Glomerular endothelial cell (primary cell): ENCODE results near the gene MLXIP. TPM values are rescaled to one million over a fixed set of nuclear protein-coding genes. Genes with fewer than 3 reads are reported as not detected.
"Not testable (repeated sequence)": the region's sequence is repeated elsewhere in the genome, so short reads cannot be mapped to it uniquely, and the experiment has no call there.

Experiments used
- DNase-seq: peaks from one replicate; pipeline ENCODE4 v3.0.0-alpha.2; 2011; ENCODE audit warnings: low read depth, low spot score; ENCODE audit errors: extremely low read depth
- total RNA-seq: library from RNA; depleted of rRNA; stranded (reverse); fragments of >200 nt; gene quantifications from 2 replicates; pipeline ENCODE4 v1.2.3, GENCODE V29; 2015

Gene MLXIP
- total RNA-seq, 1 donor from 2014 or later, result 43.9 TPM

GRCh38 chr12:122051231-122051876 lies 27.2 kb upstream of the MLXIP start:
- DNase-seq, result no peak

DNA sequence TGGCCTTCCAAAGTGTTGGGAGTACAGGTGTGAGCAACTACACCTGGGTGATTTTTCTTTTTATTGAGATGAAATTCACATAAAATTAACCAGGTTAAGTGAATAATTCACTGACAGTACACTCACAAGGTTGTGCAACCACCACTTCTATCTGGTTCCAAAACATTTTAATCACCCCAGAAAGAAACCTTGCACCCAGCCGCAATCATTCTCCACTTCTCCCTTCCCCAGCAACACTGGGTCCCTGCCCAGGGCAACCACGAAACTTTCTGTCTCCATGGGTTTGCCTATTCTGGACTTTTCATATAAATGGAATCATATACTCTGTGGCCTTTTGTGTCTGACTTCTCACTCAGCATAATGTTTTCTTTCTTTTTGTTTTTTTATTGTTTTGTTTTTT lies 26.3 kb upstream of the MLXIP start:
- DNase-seq, result no peak

- DNase-seq, result no peak
Observed at GRCh38 chr12:122054842-122055520, 23.6 kb upstream of the MLXIP start.

DNA sequence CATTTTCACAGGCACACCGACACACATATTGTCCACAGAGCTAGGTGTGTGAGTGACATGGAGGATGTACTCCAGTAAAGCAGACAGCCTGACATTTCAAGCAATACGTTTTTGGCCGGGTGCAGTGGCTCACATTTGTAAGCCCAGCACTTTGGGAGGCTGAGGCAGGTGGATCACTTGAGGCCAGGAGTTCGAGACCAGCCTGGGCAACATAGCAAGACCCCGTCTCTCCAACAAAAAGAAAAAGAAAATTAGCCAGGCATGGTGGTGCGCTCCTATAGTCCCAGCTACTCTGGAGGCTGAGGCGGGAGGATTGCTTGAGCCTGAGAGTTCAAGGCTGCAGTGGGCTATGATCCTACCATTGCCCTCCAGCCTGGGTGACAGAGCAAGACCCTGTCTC lies 22.1 kb upstream of the MLXIP start:
- DNase-seq, result not testable (repeated sequence)

DNA sequence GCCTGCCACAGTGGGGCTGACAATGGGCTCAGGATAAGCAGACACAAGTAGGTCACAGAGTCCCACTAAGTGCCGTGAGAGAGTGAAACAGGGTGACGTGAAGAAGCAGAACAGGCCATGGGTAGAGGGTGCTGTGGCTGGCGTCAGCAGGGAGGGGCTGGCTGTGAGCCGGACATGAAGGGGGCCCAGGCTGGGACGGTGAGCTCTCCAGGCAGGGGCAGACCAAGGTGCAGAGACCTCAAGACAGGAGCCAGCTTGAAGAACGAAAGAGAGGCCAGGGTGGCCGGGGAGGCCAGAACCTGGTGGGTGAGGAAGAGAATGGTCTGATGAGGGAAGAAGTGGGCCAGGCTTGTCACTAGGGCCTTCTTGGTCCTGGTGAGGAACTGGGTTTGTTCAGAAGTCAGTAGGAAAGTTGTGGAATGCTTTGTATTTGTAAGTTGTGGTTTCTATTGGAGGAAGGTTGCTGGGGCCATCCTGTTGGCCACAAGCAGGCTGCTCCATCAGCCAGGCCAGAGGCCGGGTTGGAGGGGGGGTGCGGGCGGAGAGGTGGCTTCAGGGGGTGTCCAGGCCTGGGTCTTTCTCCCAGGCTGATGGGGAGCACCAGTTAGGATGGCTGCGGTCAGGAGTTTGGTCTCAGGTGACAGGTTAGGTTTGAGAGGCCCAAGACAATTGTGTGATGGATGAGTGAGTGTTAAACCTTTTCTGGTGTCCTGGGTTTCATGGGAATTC lies 21.4 kb upstream of the MLXIP start:
- DNase-seq, result no peak

DNA sequence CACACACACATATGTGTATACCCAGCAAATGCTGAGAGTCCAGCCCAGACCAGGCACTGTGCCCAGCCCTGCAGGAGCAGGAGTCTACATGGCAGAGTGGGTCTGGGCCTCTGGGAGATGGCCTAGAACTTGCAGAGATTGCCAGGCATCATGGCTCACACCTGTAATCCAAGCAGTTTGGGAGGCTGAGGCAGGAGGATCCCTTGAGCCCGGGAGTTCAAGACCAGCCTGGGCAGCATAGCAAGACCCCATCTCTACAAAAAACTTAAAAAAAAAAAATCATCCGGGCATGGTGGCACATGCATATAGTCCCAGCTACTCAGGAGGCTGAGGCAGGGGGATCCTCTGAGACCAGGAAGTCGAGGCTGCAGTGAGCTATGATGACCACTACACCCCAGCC lies 20.8 kb upstream of the MLXIP start:
- no peak for DNase-seq

DNA sequence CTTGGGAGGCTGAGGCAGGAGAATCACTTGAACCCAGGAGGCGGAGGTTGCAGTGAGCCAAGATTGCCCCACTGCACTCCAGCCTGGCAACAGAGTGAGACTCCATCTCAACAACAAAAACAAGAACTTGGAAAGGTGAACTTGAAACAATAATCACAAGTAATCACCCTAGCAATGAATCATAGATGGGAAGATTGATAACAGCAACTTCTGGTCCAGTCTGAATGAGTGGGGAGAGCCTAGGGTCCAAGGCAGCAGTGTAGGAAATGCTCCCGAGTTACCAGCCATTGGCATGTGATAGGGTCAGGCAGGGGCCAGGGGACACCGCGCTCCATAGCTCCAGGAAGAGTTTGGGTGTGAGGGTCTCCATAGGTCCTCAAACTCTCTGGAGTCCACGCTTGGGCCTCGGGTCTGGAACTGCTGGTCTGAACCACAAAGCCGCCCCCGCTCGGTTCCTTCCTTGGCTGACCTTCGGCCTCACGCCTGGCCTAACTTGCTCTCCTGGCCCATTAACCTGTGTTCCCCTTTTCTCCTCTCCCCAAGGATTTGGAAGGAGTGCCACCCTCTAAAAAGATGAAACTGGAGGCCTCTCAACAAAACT lies 19.9 kb upstream of the MLXIP start:
- DNase-seq, result no peak

- DNase-seq, result no peak
Observed at GRCh38 chr12:122059203-122059960, 19.2 kb upstream of the MLXIP start.

DNA sequence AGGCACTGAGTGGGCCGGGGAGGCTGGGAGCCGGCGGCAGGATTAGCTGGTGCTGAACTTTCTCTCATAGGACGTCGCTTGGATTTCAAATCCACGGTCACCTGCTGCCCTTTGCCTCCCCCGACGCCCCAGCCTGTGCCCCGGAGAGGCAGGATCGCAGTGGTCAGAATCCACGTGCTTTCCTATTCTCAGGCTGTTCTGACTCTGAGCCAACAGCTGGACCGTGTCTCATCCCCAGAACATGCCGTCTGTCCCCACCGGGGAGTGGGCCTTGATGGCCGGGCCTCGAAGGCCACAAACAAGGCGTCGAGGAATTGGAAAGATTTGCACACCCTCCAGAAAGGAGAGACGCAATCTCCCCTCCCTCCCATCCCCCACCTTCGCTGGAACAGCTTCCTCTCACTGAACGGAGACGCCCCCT lies 18.5 kb upstream of the MLXIP start:
- DNase-seq, result no peak

DNA sequence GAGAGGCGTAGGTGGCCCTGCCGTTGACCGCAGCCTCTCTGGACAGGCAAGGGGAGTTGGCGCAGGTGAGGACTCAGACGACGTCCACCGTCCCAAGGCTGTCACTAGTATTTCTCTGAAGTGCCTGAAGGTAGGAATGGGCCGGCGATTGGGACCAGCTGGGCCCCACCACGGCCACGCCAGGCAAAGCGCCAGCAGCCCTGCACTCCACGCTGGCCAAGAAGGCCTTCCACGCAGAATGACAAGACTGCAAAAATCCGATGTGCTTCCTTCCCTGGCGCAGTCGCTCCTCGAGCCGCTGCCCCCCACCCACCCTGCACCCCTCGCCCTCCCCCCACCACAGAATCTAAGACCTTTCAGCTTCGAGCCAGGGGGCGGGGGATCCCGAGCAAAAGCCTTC lies 17.3 kb upstream of the MLXIP start:
- no peak for DNase-seq

DNA sequence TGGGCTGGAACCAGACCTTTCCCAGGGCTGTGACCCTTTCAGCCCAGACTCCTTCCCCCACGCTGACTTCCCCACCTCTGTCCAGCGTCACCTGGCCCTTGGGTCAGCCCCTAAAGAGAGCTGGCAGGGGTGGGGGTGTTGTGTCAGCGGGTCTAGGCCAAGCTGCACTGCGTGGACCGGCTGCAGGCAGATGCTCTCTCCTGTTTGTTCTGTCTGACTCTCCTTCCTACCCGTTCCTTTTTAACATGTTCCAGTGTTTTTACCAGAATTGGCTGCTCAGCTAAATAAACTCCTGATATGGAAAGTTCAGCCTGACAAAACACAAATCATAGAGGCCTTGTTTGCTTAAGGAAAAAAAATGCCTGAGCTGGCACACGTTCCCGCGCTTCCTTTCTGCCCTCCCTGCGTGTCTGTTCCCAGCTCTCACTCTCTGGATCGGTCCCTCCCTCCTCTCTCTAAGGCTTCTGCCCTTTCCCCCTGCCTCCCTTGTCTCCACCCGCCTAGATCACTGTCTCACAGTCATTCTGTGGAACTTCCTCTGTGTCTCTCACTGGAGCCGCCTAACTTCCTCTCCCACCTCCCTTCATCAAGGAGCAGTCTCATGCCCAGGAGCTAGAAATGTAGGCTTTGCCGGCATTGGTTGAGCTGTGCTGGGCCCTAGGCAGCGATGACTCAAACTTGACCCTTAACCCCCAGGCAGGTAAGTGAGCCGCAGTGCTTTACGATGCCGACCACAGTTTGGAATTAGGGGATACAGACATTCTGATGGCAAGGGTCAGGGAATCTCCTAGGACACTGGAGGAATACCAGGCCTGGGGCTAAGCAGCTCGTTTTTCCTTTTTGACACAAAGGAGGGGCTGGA lies 15.5 kb upstream of the MLXIP start:
- no peak for DNase-seq

DNA sequence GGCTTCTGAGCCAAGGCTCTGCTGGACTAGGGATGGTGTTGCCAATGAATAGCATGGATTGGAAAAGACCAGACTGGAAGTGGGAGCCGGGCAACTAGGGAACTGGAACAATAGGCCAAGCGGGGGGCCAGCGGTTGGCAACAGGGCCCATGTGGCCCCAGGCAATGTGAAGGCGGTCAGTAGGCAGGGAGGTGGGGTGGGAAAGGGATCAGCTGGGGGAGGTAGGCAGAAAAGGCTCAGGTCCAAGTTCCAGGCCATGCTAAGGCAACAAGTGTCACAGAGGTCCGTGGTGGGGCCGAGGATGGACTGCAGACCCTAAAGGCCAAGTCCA lies 14.9 kb upstream of the MLXIP start:
- DNase-seq, result no peak

DNA sequence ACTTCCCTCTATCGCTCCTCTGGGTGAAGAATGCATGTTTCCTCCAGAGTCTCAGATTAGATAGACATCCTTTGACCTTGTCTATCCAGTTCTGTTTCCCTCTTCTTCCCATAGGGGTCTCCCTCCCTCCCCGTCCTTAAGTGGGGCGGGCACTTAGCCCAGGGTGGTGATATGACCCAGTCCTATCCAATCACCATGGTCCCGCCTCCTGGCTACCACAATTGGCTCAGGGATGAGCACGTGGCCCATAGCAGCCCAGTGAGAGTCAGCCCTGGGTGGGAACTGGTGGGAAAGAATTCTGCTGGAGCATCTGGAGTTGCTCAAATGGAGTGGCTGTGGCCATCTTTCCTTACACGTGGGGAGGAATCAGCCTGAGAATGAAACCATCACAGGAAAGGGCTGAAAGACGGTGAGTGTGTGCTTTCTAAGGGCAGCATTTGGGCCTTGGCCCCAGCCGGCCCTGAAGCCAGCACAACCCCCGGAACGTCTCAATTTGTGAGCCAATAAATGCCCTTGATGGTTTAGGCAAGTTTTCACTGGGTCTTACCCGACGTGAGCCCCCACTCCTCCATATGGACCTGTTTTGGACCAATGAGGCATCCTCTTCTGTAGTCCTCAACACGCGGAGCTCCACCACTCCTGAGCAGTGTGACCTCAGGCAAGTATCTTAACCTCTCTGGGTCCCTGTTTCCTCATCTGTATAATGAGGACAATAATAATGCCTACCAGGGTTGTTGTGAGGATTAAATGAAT lies 14.4 kb upstream of the MLXIP start:
- no peak for DNase-seq

- DNase-seq, result no peak
Observed at GRCh38 chr12:122064780-122065588, 13.6 kb upstream of the MLXIP start.

- no peak for DNase-seq
Observed at GRCh38 chr12:122067548-122067947, 11.0 kb upstream of the MLXIP start.

GRCh38 chr12:122067966-122068365 lies 10.6 kb upstream of the MLXIP start:
- no peak for DNase-seq

- DNase-seq, result no peak
Observed at GRCh38 chr12:122072031-122072970, 6.3 kb upstream of the MLXIP start.
